ENCODE results near the gene LCE2C. TPM values are rescaled to one million over a fixed set of nuclear protein-coding genes. Genes with fewer than 3 reads are reported as not detected.
"Not testable (repeated sequence)": the region's sequence is repeated elsewhere in the genome, so short reads cannot be mapped to it uniquely, and the experiment has no call there.

Gene LCE2C
- total and polyA plus RNA-seq, 5 donors = not detected

DNA sequence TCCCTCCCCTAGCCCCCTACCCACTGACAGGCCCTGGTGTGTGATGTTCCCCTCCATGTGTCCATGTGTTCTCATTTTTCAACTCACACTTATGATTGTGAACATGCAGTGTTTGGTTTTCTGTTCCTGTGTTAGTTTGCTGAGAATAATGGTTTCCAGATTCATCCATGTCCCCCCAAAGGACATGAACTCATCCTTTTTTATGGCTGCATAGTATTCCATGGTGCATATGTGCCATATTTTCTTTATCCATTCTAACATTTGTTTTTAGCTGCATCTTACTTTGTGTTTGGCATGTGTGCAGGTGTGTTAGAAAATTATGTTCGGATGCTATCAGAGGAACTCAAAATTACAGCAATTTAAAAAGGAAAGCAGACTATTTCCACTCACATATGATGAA lies 8.9 kb upstream of the LCE2C start:
- H3K27me3 ChIP-seq (ENCODE audit: control insufficient read depth, insufficient read depth); H3K4me3 ChIP-seq (ENCODE audit: low read length); H3K4me1 ChIP-seq (ENCODE audit: control insufficient read depth, insufficient read depth, low read length); intact Hi-C loops (cut with DNase I); H3K9me3 ChIP-seq (ENCODE audit: control insufficient read depth, low read length); ATAC-seq; DNase-seq; H3K27ac ChIP-seq (ENCODE audit: low read length): not testable (repeated sequence)
- WGBS = 86% methylated on average over 1 of the region's 1 CpG

DNA sequence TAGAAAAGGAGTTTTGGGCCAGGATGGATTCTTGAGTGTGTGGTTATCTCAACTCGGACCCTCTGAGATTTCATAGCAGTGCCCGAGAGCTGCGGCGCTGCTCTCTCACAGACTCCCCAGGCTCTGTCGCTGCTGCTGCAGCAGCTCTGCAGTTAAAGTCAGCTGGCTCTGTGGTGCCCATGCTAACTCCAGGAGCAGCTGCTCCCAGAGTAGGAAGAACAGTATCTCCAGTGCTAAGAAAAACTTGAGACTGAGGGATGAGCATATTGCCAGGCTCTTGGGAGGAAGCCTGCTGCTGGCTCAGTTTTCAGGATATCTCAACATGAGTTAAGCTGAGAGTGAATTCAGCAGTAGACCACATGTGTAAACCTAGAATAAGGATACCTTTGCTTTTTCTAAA lies 7.4 kb upstream of the LCE2C start:
- H3K9me3 ChIP-seq (ENCODE audit: control insufficient read depth, low read length) = no peaks in the 10 kb centered on the region
- 82% methylated on average over 5 of the region's 5 CpGs for WGBS
- H3K4me3 ChIP-seq (ENCODE audit: low read length) = no peak overlapping the region
- H3K27ac ChIP-seq (ENCODE audit: low read length) = no peak overlapping the region
- no peak for DNase-seq
- H3K4me1 ChIP-seq (ENCODE audit: control insufficient read depth, insufficient read depth, low read length) = no peaks in the 10 kb centered on the region
- ATAC-seq = no peak
- H3K27me3 ChIP-seq (ENCODE audit: control insufficient read depth, insufficient read depth) = no peaks in the 10 kb centered on the region
- intact Hi-C loops (cut with DNase I) = no loop called here

DNA sequence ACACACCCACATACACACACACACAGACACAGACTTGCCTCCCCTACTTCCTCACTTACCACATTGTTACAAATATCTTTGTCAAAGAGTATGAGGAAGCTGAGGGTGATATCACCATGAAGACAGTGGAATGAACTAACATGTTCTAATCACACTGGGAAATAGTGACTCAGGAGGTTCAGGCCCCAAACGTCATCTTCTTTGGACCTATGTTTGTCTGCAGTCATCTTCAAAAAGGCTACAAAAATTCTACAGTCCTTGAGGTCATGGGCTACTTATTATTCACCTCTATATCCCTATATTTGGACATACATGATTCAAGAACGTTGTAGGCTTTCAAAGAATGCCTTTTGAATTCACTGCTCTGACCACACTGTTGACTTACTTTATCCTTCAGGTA lies 2.1 kb upstream of the LCE2C start:
- 45% methylated on average over 2 of the region's 2 CpGs for WGBS
- H3K27me3 ChIP-seq (ENCODE audit: control insufficient read depth, insufficient read depth) = peaks cover 2% of the 10 kb centered on the region
- no peak for ATAC-seq
- intact Hi-C loops (cut with DNase I) = no loop called here
- H3K9me3 ChIP-seq (ENCODE audit: control insufficient read depth, low read length) = no peaks in the 10 kb centered on the region
- no peaks in the 10 kb centered on the region for H3K4me1 ChIP-seq (ENCODE audit: control insufficient read depth, insufficient read depth, low read length)
- no peak for DNase-seq
- H3K27ac ChIP-seq (ENCODE audit: low read length) = no peak overlapping the region
- H3K4me3 ChIP-seq (ENCODE audit: low read length) = no peak overlapping the region

DNA sequence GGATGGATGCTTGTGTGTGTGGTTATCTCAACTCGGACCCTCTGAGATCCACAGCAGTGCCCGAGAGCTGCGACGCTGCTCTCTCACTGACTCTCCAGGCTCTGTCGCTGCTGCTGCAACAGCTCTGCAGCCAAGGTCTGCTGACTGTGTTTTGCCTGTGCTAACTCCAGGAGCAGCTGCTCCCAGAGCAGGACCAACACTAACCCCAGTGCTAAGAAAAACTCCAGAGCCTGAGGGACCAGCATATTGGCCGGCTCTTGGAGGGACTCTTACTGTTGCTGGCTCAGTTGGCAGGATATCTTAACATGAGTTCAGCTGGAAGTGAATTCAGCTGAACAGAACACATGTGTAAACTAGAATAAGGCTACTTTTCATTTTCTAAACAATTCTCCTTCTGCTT lies 4.4 kb downstream of the LCE2C start:
- H3K4me3 ChIP-seq (ENCODE audit: low read length) = no peak overlapping the region
- ATAC-seq (peak in 1 of 2 donors; percentile 72), DNase-seq (no peak)
- H3K9me3 ChIP-seq (ENCODE audit: control insufficient read depth, low read length) = no peaks in the 10 kb centered on the region
- intact Hi-C loops (cut with DNase I) = no loop called here
- H3K27ac ChIP-seq (ENCODE audit: low read length) = no peak overlapping the region
- WGBS = 66% methylated on average over 6 of the region's 6 CpGs
- H3K27me3 ChIP-seq (ENCODE audit: control insufficient read depth, insufficient read depth) = peaks cover 2% of the 10 kb centered on the region
- no peaks in the 10 kb centered on the region for H3K4me1 ChIP-seq (ENCODE audit: control insufficient read depth, insufficient read depth, low read length)

DNA sequence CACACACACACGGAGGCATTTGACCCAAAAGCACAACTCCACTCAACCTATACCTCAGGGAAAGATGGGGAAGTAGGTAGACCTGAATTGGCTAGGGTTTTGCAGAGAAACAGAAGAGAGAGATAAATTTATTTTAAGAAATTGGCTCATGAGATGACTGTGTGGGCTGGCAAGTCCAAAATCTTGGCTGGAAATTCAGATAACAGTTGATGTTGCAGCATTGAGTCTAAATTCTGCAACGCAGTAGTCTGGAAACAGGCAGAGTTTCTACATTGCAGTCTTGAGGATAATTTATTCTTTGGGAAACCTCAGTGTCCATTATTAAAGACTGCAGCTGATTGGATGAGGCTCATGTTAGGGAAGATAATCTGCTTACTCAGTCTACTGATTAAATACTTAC lies 6.5 kb downstream of the LCE2C start:
- peaks cover 2% of the 10 kb centered on the region for H3K27me3 ChIP-seq (ENCODE audit: control insufficient read depth, insufficient read depth)
- no peaks in the 10 kb centered on the region for H3K4me1 ChIP-seq (ENCODE audit: control insufficient read depth, insufficient read depth, low read length)
- no peak overlapping the region for H3K4me3 ChIP-seq (ENCODE audit: low read length)
- ATAC-seq (no peak), DNase-seq (no peak)
- WGBS = 58% methylated on average over 2 of the region's 2 CpGs
- intact Hi-C loops (cut with DNase I) = no loop called here
- H3K27ac ChIP-seq (ENCODE audit: low read length) = no peak overlapping the region
- no peaks in the 10 kb centered on the region for H3K9me3 ChIP-seq (ENCODE audit: control insufficient read depth, low read length)

DNA sequence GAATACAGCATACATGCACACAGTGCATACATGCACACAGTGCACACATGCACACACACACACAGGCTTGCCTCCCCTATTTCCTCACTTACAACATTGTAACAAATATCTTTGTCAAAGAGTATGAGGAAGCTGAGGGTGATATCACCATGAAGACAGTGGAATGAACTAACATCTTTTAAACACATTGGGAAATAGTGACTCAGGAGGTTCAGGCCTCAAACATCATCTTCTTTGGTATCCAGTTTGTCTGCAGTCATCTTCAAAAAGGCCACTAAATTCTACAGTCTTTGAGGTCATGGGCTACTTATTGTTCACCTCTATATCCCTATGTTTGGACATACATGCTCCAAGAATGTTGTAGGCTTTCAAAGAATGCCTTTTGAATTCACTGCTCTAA lies 8.8 kb downstream of the LCE2C start:
- Histone ChIP-seq H3K27me3 (ENCODE audit: control insufficient read depth, insufficient read depth) (no peaks in the 10 kb centered on the region), H3K9me3 (ENCODE audit: control insufficient read depth, low read length) (no peaks in the 10 kb centered on the region), H3K4me1 (ENCODE audit: control insufficient read depth, insufficient read depth, low read length) (no peaks in the 10 kb centered on the region), H3K4me3 (ENCODE audit: low read length) (no peak overlapping the region), H3K27ac (ENCODE audit: low read length) (no peak overlapping the region)
- ATAC-seq = no peak
- intact Hi-C loops (cut with DNase I) = no loop called here
- DNase-seq = no peak

DNA sequence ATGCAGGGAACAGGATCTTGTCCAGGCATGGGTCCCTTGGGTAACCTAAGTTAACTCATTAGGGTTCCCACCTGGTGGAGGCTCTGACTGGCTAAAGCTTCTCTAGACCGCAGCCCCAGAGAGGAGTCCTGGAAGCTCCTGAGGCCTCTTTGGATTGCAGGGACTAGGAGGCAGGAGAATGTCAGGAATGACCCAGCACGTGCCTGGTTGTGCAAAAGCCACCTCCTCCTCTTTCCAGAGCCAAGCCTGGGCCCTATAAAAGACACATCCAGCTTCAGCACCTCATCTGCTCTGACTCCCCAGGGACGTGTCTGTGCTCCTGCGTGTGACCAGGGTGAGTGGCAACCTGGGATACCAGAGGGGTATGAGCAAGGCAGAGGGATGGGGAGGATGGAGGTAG lies 10.7 kb downstream of the LCE2C start, which contains the start of gene LCE2B:
Gene LCE2B, plus strand, starts transcription at position 301 of the 400 bp plus-strand sequence. CDS start 721 bp downstream, outside the sequence.
- WGBS = 79% methylated on average over 4 of the region's 4 CpGs
- DNase-seq; H3K9me3 ChIP-seq (ENCODE audit: control insufficient read depth, low read length); intact Hi-C loops (cut with DNase I); H3K27ac ChIP-seq (ENCODE audit: low read length); H3K4me3 ChIP-seq (ENCODE audit: low read length); ATAC-seq; H3K27me3 ChIP-seq (ENCODE audit: control insufficient read depth, insufficient read depth); H3K4me1 ChIP-seq (ENCODE audit: control insufficient read depth, insufficient read depth, low read length): not testable (repeated sequence)

DNA sequence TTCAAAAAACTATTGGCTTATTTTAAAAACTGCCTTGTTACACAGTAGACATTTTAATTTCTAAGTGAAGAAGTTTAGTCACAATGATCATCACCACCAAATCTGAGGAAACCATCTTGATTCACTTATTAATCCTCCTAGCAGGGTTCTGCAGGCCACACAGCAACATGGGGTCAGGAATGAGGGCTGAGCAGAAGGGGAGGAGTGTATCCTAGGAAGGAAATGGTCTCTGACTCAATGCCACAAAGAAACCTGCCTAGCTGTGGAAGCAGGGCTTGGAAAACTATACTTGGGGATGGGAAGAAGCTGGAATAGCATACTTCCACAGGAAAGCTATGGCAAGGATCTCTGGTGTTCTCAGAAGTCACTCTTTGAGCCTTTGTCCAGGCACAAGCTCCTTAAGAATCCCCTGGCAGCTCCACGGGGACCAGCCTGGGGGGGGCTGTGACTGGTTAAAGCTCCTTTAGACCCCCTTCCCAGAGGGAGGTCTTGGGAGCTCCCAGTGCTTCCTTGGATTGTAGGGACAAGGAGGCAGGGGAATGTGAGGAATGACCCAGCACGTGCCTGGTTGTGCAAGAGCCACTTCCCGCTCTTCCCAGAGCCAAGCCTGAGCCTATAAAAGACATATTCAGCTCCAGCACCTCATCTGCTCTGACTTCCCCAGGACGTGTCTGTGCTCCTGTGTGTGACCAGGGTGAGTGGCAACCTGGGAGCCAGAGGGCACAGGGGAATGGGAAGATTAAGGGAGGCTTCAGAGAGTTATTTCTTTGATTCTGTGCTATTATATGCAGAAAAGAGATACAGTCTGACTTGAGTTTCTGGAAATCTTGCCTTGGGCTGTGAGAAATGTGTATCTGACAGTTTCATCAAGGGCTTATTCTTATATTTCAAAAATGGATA lies 22.9 kb downstream of the LCE2C start, which contains the start of gene LCE2A:
Gene LCE2A, plus strand, starts transcription at position 645 of the 900 bp plus-strand sequence. CDS start 557 bp downstream, outside the sequence.
- ATAC-seq (no peak), DNase-seq (no peak)
- WGBS = 53% methylated on average over 4 of the region's 4 CpGs
- no peaks in the 10 kb centered on the region for H3K9me3 ChIP-seq (ENCODE audit: control insufficient read depth, low read length)
- intact Hi-C loops (cut with DNase I) = no loop called here
- H3K27ac ChIP-seq (ENCODE audit: low read length) = no peak within 1 kb of the TSS
- no peaks in the 10 kb centered on the region for H3K27me3 ChIP-seq (ENCODE audit: control insufficient read depth, insufficient read depth)
- H3K4me1 ChIP-seq (ENCODE audit: control insufficient read depth, insufficient read depth, low read length) = no peaks in the 10 kb centered on the region
- H3K4me3 ChIP-seq (ENCODE audit: low read length) = no peak within 1 kb of the TSS

DNA sequence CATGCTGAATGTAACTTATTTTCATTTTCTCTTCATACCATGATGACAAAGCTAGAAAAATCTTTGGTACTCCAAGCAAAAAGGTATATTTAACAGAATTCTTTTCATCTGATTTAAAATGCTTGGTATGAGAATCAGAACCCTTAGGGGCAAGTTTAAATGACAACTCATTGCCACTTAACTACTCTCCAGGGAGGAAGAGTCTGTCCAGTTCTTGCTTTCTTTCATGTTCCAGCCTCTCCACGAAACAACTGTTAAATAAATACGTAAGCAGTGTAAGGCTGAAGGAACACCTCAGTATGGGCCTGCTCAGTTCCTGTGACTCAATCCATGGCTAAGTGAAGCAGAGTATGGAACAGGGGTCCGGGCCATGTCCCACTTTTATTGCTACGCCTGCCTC lies 24.7 kb downstream of the LCE2C start:
- WGBS = 80% methylated on average over 4 of the region's 4 CpGs
- intact Hi-C loops (cut with DNase I) = no loop called here
- H3K27me3 ChIP-seq (ENCODE audit: control insufficient read depth, insufficient read depth) = no peaks in the 10 kb centered on the region

DNA sequence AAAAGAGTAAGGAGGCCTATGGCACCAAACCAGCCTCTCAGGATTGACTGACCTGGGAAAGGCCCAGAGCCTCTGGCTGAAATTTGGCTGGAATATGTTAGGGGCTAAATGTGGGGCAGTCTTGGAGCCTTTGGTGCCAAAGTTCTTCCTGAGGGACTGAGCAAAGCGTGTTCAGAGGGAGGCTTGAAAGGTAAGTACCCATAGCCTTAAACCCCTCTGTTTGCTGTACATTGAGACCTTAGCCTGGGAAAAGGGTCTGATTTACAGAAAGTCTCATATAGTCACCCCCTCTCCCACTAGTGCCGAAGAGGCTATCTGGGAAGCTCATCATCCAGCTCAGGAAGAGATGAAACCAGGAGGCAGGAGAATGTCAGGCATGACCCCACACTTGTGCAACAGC lies 32.8 kb downstream of the LCE2C start, which contains the start of gene LCE4A:
Gene LCE4A, plus strand, starts transcription at position 301 of the 400 bp plus-strand sequence. CDS start 916 bp downstream, outside the sequence.
- DNase-seq = no peak
- H3K4me3 ChIP-seq (ENCODE audit: low read length) = no peak within 1 kb of the TSS
- no peaks in the 10 kb centered on the region for H3K9me3 ChIP-seq (ENCODE audit: control insufficient read depth, low read length)
- no peaks in the 10 kb centered on the region for H3K27me3 ChIP-seq (ENCODE audit: control insufficient read depth, insufficient read depth)
- 60% methylated on average over 2 of the region's 2 CpGs for WGBS
- intact Hi-C loops (cut with DNase I) = no loop called here
- no peaks in the 10 kb centered on the region for H3K4me1 ChIP-seq (ENCODE audit: control insufficient read depth, insufficient read depth, low read length)
- ATAC-seq = no peak
- no peak within 1 kb of the TSS for H3K27ac ChIP-seq (ENCODE audit: low read length)

More for the DNA sequence above, 24.7 kb downstream of the LCE2C start:
- Histone ChIP-seq H3K4me1 (ENCODE audit: control insufficient read depth, insufficient read depth, low read length) (no peaks in the 10 kb centered on the region), H3K9me3 (ENCODE audit: control insufficient read depth, low read length) (no peaks in the 10 kb centered on the region), H3K4me3 (ENCODE audit: low read length) (no peak overlapping the region), H3K27ac (ENCODE audit: low read length) (no peak overlapping the region)
- DNase-seq (no peak), ATAC-seq (no peak)

DNA sequence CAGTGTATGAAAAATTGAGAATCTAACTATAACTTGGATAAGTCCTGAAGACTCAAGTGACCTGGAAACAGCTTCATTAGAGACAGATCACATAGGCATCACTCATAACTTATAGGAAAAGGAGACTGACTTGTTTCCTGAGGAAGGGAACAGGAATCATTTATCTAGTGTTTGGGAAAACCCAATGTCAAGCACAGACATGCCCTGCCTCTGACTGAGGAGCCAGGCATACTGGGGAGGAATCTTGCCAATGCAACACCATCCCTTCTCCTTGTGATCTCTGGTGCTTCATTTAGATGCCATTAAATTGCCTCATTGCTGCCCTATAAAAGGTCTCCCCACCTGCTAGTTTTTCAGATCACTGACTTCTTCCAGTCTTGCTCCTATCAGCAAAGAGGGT lies 43.2 kb downstream of the LCE2C start:
- H3K9me3 ChIP-seq (ENCODE audit: control insufficient read depth, low read length) = peaks cover 3% of the 10 kb centered on the region
- H3K27ac ChIP-seq (ENCODE audit: low read length) = no peak overlapping the region
- H3K27me3 ChIP-seq (ENCODE audit: control insufficient read depth, insufficient read depth) = no peaks in the 10 kb centered on the region

More for the DNA sequence above, 43.2 kb downstream of the LCE2C start:
- intact Hi-C loops (cut with DNase I) = no loop called here
- Histone ChIP-seq H3K4me3 (ENCODE audit: low read length) (no peak overlapping the region), H3K4me1 (ENCODE audit: control insufficient read depth, insufficient read depth, low read length) (no peaks in the 10 kb centered on the region)
- DNase-seq (no peak), ATAC-seq (no peak)
